Activated CD4-positive, CD25-positive, alpha-beta regulatory T cell treated with anti-CD3 and anti-CD28 coated beads, Interleukin-2, amount 50 U/mL, for 72 hours (primary cell): ENCODE results near the gene C2orf92.

ENCODE experiments used
- DNase-seq: peaks from one replicate; pipeline ENCODE4 v3.0.0; 2021

Gene C2orf92

GRCh38 chr2:97749581-97749980, 80.1 kb downstream of the C2orf92 start:
- DNase-seq: no peak

GRCh38 chr2:97750017-97750416, 80.5 kb downstream of the C2orf92 start:
- DNase-seq: no peak

DNA sequence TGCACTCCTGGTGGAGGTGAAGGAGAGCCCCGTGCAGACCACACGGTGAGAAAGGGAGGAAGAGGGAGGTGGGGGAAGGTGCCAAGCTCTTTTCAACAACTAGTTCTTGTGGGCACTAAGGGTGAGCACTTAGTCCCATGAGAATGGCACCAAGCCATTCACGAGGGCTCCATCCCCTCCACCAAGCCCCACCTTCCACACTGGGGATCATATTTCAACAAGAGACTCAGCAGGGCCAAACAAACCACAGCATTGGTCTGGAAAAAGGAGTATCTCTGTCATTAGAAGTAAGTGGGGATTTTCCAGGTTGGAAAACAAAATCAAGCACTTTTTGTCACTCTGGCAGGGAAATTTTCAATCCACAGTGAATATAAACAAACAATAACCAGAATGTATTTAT, 82.2 kb downstream of the C2orf92 start:
- DNase-seq: no peak
